ENCODE measurements around the gene STARD10. TPM values are rescaled to one million over a fixed set of nuclear protein-coding genes. Genes with fewer than 3 reads are reported as not detected.

STARD10 gene
- total and polyA plus RNA-seq, 2 experiments from 2014 or later, result 16.6 to 20.5 TPM

DNA sequence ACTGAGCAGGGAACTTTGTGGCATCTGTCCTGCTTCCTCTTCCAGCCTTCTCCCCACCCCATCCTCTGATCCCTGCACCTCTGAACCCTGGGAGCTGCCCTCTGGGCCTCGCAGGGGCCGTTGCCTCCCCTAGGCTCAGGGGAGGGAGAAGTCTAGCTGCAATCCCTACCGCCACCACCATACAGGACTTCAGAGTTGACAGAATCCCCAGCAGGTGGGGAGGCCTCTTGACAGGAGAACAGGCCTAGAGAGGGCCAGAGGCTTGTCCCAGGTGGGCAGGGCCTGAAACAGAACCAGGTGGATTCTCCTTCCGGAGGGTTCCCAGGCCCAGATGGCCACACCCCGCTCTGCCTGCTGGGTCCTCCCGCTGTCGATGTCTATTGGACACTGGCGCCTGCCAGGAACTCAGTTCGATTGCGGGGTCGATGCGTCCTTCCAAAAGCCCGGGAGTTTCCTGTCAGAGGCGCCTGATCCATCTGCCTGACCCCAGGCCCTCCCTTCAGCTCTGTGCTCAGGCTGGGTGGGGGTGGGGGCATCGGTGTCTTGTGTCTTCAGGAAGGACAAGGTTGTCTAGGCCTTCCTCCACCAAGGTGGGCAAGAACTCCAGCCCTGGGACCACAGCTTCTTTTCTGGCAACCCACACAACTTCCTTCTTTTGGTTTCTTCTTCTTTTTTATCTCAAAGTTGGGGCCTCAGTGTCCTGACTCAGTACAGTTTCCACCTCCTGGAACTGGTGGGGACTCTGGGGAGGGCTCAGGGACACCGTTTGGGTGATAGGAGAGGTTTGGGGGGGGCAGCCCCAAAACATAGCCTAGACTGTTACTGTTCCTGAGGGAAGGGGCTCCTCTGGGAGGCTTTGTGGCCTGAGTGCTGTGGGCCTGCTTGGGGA lies 6.4 kb downstream of the STARD10 start:
- no peaks in the 10 kb centered on the region for H3K9me3 Mint-ChIP-seq
- no peaks in the 10 kb centered on the region for H3K36me3 Mint-ChIP-seq (ENCODE audit: low read depth)
- no peak overlapping the region for H3K4me3 ChIP-seq
- peak overlapping the region; percentile 48; the same call in 2 of the 3 replicates for H3K4me3 Mint-ChIP-seq
- H3K79me2 ChIP-seq (replicated peaks; ENCODE audit: insufficient read depth), result no peaks in the 10 kb centered on the region
- H3K27ac Mint-ChIP-seq, result no peak overlapping the region
- ATAC-seq (peak; percentile 88), DNase-seq (ENCODE audit: low spot score) (peak; percentile 95)
- H3K9me2 ChIP-seq (ENCODE audit: insufficient read depth), result no peaks in the 10 kb centered on the region
- peak overlapping the region; percentile 40 for H3K4me2 ChIP-seq
- H3F3A ChIP-seq (replicated peaks; ENCODE audit: low read depth), result no peaks in the 10 kb centered on the region
- peaks cover 20% of the 10 kb centered on the region for H3K27me3 Mint-ChIP-seq (ENCODE audit: insufficient read depth, low read depth, poor library complexity)
- H2AFZ ChIP-seq, result peak overlapping the region; percentile 5; the same call in 1 of the 2 replicates
- no peaks in the 10 kb centered on the region for H4K20me1 ChIP-seq (replicated peaks; ENCODE audit: insufficient read depth)
- peaks cover 24% of the 10 kb centered on the region for H3K4me1 Mint-ChIP-seq
- H3K27me3 ChIP-seq (ENCODE audit: insufficient read depth), result no peaks in the 10 kb centered on the region
- no peaks in the 10 kb centered on the region for H3K36me3 ChIP-seq (ENCODE audit: insufficient read depth)
- peaks cover 15% of the 10 kb centered on the region for H3K4me1 ChIP-seq (ENCODE audit: insufficient read depth)
- H3K27ac ChIP-seq (ENCODE audit: low read depth), result peak overlapping the region; percentile 27; the same call in 1 of the 2 replicates
- no peak for TF ChIP-seq ETS1 (IDR thresholded peaks at IDR 0.05)
- TF ChIP-seq, protein P1, sequence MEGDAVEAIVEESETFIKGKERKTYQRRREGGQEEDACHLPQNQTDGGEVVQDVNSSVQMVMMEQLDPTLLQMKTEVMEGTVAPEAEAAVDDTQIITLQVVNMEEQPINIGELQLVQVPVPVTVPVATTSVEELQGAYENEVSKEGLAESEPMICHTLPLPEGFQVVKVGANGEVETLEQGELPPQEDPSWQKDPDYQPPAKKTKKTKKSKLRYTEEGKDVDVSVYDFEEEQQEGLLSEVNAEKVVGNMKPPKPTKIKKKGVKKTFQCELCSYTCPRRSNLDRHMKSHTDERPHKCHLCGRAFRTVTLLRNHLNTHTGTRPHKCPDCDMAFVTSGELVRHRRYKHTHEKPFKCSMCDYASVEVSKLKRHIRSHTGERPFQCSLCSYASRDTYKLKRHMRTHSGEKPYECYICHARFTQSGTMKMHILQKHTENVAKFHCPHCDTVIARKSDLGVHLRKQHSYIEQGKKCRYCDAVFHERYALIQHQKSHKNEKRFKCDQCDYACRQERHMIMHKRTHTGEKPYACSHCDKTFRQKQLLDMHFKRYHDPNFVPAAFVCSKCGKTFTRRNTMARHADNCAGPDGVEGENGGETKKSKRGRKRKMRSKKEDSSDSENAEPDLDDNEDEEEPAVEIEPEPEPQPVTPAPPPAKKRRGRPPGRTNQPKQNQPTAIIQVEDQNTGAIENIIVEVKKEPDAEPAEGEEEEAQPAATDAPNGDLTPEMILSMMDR (conservative IDR thresholded peaks at IDR 0.05; ENCODE audit: low read depth in 2 of 2), result peak; percentile 22 to 36
- TF ChIP-seq EZH2 (IDR thresholded peaks at IDR 0.05; ENCODE audit: low read depth, unreplicated experiment), result no peak

- Histone ChIP-seq H3K36me3 (ENCODE audit: insufficient read depth) (no peaks in the 10 kb centered on the region), H3K4me3 (no peak overlapping the region), H3K4me1 (ENCODE audit: insufficient read depth) (peaks cover 19% of the 10 kb centered on the region), H2AFZ (no peak overlapping the region), H3K79me2 (replicated peaks; ENCODE audit: insufficient read depth) (no peaks in the 10 kb centered on the region), H3K27ac (ENCODE audit: low read depth) (no peak overlapping the region), H3K27me3 (ENCODE audit: insufficient read depth) (no peaks in the 10 kb centered on the region), H3K9me2 (ENCODE audit: insufficient read depth) (no peaks in the 10 kb centered on the region), H3F3A (replicated peaks; ENCODE audit: low read depth) (no peaks in the 10 kb centered on the region), H4K20me1 (replicated peaks; ENCODE audit: insufficient read depth) (no peaks in the 10 kb centered on the region), H3K4me2 (no peak overlapping the region; the same call in 1 of the 2 replicates)
- DNase-seq (ENCODE audit: low spot score), result no peak
- no peak for ATAC-seq
- Mint-ChIP-seq H3K27me3 (ENCODE audit: insufficient read depth, low read depth, poor library complexity) (peaks cover 21% of the 10 kb centered on the region), H3K4me3 (no peak overlapping the region), H3K27ac (no peak overlapping the region), H3K9me3 (no peaks in the 10 kb centered on the region), H3K36me3 (ENCODE audit: low read depth) (no peaks in the 10 kb centered on the region; the same call in 2 of the 3 replicates), H3K4me1 (peaks cover 30% of the 10 kb centered on the region)
- TF ChIP-seq ZNF114 (CRISPR knock-in tag; IDR thresholded peaks at IDR 0.05) (no peak), EZH2phosphoT487 (IDR thresholded peaks at IDR 0.05; ENCODE audit: unreplicated experiment) (no peak), JUNB (IDR thresholded peaks at IDR 0.05; ENCODE audit: unreplicated experiment) (no peak), ETS1 (IDR thresholded peaks at IDR 0.05) (no peak), ZNF331 (CRISPR knock-in tag; IDR thresholded peaks at IDR 0.05; ENCODE audit: low read depth) (no peak)
- TF ChIP-seq, protein P2, sequence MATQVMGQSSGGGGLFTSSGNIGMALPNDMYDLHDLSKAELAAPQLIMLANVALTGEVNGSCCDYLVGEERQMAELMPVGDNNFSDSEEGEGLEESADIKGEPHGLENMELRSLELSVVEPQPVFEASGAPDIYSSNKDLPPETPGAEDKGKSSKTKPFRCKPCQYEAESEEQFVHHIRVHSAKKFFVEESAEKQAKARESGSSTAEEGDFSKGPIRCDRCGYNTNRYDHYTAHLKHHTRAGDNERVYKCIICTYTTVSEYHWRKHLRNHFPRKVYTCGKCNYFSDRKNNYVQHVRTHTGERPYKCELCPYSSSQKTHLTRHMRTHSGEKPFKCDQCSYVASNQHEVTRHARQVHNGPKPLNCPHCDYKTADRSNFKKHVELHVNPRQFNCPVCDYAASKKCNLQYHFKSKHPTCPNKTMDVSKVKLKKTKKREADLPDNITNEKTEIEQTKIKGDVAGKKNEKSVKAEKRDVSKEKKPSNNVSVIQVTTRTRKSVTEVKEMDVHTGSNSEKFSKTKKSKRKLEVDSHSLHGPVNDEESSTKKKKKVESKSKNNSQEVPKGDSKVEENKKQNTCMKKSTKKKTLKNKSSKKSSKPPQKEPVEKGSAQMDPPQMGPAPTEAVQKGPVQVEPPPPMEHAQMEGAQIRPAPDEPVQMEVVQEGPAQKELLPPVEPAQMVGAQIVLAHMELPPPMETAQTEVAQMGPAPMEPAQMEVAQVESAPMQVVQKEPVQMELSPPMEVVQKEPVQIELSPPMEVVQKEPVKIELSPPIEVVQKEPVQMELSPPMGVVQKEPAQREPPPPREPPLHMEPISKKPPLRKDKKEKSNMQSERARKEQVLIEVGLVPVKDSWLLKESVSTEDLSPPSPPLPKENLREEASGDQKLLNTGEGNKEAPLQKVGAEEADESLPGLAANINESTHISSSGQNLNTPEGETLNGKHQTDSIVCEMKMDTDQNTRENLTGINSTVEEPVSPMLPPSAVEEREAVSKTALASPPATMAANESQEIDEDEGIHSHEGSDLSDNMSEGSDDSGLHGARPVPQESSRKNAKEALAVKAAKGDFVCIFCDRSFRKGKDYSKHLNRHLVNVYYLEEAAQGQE (IDR thresholded peaks at IDR 0.05; ENCODE audit: unreplicated experiment), result no peak
These were observed 7.3 kb downstream of the STARD10 start for GRCh38 chr11:72786305-72787215.

Measured in GM23338 (cell line).